HG02763 (cell line): ENCODE results near the gene HIF1AN.

Source experiments
- ATAC-seq: cut with Tn5 transposase; IDR thresholded peaks from one replicate; pipeline ENCODE4 v1.9.1; 2021; ENCODE audit warnings: mild to moderate bottlenecking, moderate library complexity; ENCODE audit not compliant: unreplicated experiment

Gene HIF1AN

DNA sequence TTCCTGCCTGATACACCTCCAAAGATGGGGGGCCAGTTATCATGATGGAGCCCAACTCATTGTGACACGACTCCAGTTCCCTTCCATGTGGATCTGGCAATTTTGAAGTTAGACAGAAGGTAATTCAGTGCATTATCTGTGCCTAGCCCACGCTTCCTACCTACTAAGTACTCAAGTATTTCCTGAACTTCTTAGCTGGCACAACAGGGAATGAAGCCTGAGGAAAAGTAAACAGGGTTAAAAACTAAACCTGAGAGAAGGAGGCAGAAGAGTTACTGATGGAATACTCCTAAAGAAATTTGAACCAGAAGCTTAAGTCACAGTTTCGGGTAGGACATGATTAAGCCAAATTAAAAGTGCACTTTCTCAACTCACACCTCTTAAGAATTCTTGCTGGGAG is 14.9 kb upstream of the HIF1AN start:
- ATAC-seq = no peak

DNA sequence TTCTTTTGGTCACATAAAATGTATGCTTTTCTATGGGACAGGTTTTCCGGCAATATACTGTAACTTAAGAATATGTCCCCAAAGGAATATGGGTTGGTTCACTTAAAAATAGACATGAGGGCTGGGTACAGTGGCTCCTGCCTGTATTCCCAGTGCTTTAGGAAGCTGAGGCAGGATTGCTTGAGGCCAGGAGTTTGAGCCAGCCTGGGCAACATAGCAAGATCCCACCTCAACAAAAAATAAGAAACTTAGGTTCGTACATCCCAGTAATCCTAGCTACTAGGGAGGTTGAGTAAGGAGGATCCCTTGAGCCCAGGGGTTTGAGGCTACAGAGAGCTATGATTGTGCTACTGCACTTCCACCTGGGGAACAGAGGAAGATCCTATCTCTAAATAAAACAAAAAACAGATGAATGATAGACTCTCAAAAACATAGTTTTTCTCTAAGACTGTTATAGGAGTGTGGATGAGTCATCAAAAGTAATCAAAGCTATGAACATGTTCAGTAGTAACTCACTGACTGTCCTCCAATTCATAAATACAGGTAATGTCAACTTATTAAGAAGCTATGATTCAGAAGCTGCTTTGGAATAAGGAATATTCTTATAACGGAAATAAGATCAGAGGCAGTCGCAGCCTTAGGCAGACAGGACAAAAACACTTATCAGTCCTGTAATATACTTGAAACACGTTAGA is 13.5 kb upstream of the HIF1AN start:
- no peak for ATAC-seq

- ATAC-seq = no peak
These were observed 12.8 kb upstream of the HIF1AN start for GRCh38 chr10:100522945-100523344.

DNA sequence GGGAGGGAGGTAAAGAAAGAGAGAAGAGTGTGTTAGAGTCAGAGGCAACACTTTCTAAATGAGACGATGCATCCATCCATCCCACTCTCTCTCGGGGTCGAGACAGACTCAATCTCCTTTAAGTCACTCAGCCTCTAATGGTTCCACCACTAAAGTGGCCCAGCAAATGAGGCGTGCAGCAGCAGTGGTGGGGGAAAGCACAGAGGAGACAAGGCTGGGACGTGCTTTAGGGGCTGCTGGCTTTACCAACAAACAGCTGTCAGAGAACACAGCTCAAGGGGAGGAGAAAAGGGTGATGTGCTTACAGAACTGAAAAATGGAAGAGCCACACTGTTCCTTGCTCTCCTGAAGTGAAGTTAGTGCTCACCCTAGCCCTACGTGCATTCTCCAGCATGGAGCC is 11.5 kb upstream of the HIF1AN start:
- no peak for ATAC-seq

GRCh38 chr10:100524638-100525037 is 11.1 kb upstream of the HIF1AN start:
- ATAC-seq = no peak

DNA sequence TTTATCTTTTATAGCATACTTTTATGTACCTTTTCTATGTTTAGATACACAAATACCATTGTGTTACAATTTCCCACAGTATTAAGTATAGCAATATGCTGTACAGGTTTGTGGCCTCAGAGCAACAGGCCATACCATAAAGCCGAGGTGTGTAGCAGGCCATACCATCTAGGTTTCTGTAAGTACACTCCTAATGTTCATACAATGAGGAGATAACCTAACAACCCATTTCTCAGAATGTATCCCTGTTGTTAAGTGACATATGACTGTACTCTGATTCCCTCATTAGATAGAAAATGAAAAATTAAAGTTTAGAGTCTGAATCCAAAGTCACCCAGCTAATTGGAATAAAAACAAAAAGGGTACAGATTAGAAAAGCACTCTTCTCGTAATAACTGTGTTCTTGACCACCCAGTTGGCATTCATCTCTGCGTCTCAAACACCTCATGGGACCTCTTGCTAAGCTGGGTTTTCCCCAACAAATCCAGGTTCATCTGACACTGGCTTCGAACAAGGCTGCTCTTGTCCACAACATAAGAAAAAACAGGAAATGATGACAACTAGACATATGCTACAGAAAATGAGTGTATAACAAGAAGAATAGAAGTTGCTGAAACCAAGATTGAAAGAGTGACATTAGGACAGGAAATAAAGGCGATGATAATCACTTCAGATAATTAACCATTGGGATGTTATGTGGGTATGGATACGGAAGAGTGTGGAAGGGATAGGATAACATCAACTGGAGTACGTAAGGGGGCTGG is 7.4 kb upstream of the HIF1AN start:
- ATAC-seq = no peak

GRCh38 chr10:100528921-100529474 is 6.7 kb upstream of the HIF1AN start:
- ATAC-seq = no peak

- ATAC-seq = peak; percentile 74
These were observed 6.1 kb upstream of the HIF1AN start, which contains the start of gene NDUFB8 for GRCh38 chr10:100529475-100530298. Gene NDUFB8, minus strand, starts transcription at chr10:100529871. Its CDS starts 20 bp downstream, at chr10:100529851.

DNA sequence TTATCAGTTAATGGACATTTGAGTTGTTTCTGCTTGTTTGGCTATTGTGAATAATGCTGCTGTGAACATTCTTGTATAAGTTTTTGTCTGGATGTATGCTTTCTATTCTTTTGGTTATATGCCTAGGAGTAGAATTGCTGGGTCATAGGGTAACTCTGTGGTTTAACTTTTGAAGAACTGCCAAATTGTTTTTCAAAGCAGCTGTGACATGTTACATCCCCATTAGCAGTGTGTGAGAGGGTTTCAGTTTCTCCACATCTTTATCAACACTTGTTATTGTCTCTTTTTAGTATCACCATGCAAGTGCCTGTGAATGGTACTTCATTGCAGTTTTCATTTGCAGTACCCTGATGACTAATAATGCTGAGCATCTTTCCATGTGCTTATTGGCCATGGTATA is 4.0 kb upstream of the HIF1AN start:
- ATAC-seq = no peak

- no peak for ATAC-seq
These were observed 1.0 kb upstream of the HIF1AN start for GRCh38 chr10:100534726-100535125.

GRCh38 chr10:100535338-100535714 is 417 bp upstream of the HIF1AN start:
- ATAC-seq = no peak

GRCh38 chr10:100537475-100537874 is 1.7 kb downstream of the HIF1AN start:
- no peak for ATAC-seq

DNA sequence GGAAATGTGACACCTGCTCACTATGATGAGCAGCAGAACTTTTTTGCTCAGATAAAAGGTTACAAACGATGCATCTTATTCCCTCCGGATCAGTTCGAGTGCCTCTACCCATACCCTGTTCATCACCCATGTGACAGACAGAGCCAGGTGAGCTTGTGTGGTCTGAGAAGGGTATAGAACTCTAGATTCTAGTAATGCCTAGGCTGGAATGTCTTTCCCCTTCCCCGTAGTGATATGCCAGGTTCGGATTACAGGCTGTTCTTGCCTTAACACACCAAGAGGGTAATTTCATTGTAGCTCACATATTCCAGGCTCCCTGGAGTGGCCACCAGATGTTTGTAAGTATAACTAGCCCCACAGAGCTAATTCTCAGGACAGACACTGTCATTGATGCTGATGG is 9.2 kb downstream of the HIF1AN start:
- ATAC-seq = no peak

GRCh38 chr10:100551196-100551595 is 15.5 kb downstream of the HIF1AN start:
- no peak for ATAC-seq

DNA sequence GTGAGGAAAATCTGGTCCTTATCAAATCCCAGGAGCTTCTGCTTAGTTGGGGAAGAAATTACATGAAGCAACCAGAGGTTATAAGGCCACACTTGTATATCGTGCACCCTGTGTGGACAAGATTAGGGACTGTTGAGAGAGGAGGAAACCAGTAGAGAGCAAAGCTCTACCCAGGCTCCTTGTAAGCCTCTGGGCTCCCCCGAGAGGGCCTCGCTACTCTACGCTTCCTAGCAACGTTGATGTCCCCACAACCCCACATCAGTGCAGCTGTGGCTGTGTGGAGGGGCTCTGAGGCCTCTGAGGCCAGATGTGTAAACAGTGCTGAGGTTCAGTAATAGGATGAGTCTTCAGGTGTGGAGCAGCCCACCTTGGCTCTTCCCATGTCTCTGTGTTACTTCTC is 16.0 kb downstream of the HIF1AN start:
- ATAC-seq = no peak

GRCh38 chr10:100553929-100554328 is 18.2 kb downstream of the HIF1AN start:
- ATAC-seq = no peak

DNA sequence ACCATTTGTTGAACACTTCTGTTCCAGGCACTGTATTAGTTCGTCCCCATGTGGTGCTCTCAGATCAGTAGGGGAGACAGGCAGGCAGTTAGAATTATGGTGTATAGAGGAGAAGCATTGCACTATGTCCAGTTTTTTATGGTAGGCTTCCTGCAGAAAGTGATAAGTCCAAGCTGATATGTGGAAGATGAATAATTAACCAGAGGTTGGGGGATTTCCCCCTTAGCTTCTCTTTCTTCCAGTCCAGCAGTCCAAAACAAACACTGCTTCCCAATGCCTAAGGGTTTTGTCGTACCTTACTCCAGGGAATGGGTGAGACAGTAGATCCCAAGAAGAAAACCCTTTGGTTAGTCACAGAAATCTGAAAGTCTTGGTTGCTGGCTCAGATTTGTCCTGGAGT is 19.2 kb downstream of the HIF1AN start:
- ATAC-seq = no peak

DNA sequence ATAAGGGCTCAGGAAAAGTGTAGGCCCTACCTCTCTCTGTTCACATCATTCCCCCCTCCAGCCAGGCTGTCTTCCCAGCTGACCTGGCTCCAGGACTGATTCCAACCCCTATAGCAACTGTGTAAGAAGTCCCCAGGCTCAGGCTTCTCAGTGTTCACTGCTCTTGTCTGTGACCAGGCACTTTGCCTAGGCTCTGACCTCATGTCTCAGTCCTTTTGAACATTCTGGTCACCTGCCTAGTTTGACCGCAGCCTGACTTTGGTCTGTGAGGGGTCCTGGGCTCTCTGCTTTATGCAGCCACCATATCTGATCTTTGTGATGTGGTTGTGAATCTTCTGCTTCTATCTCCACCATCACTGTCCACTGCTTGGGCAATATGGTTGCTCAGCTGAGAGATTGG is 24.5 kb downstream of the HIF1AN start:
- no peak for ATAC-seq

DNA sequence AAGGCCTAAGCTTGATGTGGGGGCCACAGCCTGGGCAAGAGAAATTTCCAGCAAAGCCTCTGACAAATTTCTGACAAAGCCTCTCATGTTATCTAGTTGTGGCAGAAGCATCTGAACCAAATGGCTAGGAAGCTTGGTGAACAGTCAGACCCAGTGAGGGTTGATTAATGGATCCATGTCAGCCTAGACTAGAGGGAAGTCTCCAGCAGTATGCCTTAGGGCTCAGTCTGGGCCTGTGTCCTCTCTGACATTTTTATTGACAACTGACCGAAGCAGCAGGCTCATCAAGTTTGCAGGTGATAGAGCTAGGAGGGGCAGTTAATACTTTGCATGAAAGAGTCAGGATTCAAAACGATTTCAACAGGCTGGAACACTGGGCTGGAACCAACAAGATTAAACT is 25.3 kb downstream of the HIF1AN start:
- ATAC-seq = no peak

- ATAC-seq = peak; percentile 54
These were observed 26.4 kb downstream of the HIF1AN start for GRCh38 chr10:100562008-100562672.
